H1 (cell line): ENCODE results near the gene BTBD9. TPM values are rescaled to one million over a fixed set of nuclear protein-coding genes. Genes with fewer than 3 reads are reported as not detected.

Source experiments
- CHD7 ChIP-seq: fragments of 300-600 bp; sonication (generic); IDR thresholded peaks from 2 replicates; pipeline ENCODE4 v1.7.1; 2012; ENCODE audit warnings: low read length, moderate library complexity, mild to moderate bottlenecking, inconsistent platforms; ENCODE audit not compliant: insufficient replicate concordance
- CTBP2 ChIP-seq: IDR thresholded peaks from 2 replicates; pipeline ENCODE4 v1.7.0; 2011; ENCODE audit warnings: borderline replicate concordance, mild to moderate bottlenecking, moderate library complexity, mixed read lengths, low read length; ENCODE audit not compliant: insufficient read depth, insufficient read length
- POLR2AphosphoS5 ChIP-seq: IDR thresholded peaks from 2 replicates; pipeline ENCODE4 v1.6.1; 2011; ENCODE audit warnings: low read depth, low read length
- RAD21 ChIP-seq, 2 experiments: IDR thresholded peaks in 1 of 2; conservative IDR thresholded peaks in 1 of 2; 2 replicates each; pipeline ENCODE4 v1.6.1; 2011; ENCODE audit warnings: low read depth in 2 of 2, low read length in 2 of 2, improper control_type of control experiment in 1 of 2, inconsistent platforms in 1 of 2, mild to moderate bottlenecking in 1 of 2, moderate library complexity in 1 of 2
- polyA plus RNA-seq, 7 experiments: library from polyadenylated mRNA; depleted of rRNA in 3 of 7; stranded (reverse) in 5 of 7; unstranded in 2 of 7; fragments of >200 nt in 5 of 7; fragments of 200-250 nt in 2 of 7; gene quantifications; 1 replicate in 5 of 7; 2 replicates in 1 of 7; 4 replicates in 1 of 7; pipeline versions ENCODE4 v1.2.1 to v1.2.3, GENCODE V29; 2011 to 2013; ENCODE audit warnings: missing spikeins in 2 of 7, mixed read lengths in 2 of 7
- total RNA-seq: library from RNA; stranded (reverse); fragmentation: NEBNext Ultra II Directional; extraction: Animal tissue kit (Norgen Biotek cat#: 25700); gene quantifications from 2 replicates; pipeline ENCODE4 v1.2.1, GENCODE V29; 2021

The BTBD9 gene
- total and polyA plus RNA-seq, 2 of the 8 experiments (the other 6 are each of a cell fraction or from before 2014, with no cell fraction given): 0.92 to 4.1 TPM

GRCh38 chr6:38134704-38135088 lies 505.0 kb downstream of the BTBD9 start (continued):
- TF ChIP-seq CHD7 (no peak), CTBP2 (no peak), POLR2AphosphoS5 (no peak), RAD21 (IDR thresholded peaks at IDR 0.05 in 1 of 2, conservative IDR thresholded peaks at IDR 0.05 in 1 of 2; ENCODE audit: low read depth in 2 of 2, low read length in 2 of 2) (no peak)
